Cerebellar cortex (tissue), 1 donor: Measurements from ENCODE around the gene MMS22L.

Source experiments
- DNase-seq: peaks from one replicate; pipeline ENCODE4 v3.0.0-alpha.2; 2015; ENCODE audit warnings: low spot score

The MMS22L gene

DNA sequence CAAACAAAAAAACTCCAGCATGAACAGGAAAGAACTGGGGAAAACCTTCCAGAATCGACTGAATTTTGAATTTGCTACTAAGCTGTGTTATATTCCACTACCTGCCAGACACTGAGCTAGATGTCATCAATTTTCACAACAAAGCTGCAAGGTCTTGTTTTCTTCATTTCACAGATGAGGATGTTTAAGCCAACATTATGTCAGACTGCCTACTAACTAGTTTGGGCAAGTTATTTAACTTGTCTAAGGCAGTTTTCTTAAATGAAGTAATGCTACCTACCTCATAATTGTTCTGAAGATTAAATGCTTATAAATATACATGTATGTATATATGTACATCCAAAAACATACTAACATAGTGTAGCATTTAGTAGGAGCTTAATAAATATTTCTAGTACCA is 144.4 kb downstream of the MMS22L start:
- DNase-seq: no peak

DNA sequence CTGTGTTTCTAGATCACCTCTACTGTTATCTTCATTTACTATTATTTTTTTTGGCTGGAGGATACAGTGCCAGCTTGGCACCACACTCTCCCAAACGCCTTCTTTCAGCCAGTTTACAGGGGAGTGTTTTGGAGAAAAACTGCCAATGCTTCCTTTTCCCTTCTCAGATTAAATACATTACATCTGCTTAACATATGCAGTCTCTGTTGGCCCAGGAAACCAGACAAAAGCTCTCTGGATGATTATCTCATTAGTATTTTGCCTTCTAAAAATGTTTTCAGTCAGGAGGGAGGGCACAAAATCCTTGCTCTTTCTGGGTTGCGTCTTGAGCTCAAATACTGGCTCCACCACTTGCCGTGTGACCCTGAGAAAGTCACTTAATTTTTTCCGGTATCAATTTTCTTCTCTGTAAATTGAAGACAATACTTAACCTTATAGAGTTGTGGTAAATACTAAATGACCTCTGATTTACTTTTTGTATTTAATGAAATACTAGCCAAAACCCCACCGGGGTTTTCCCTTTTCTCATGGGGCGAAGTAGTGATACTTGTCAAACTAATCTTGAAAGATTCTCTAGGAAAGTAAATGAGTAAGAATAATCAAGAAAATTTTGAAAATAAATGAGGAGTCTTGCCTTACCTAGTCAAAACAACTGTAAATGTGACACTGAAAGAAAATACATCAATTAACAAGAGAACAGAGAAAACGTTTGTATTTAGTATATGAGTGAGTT is 146.2 kb downstream of the MMS22L start:
- no peak for DNase-seq

DNA sequence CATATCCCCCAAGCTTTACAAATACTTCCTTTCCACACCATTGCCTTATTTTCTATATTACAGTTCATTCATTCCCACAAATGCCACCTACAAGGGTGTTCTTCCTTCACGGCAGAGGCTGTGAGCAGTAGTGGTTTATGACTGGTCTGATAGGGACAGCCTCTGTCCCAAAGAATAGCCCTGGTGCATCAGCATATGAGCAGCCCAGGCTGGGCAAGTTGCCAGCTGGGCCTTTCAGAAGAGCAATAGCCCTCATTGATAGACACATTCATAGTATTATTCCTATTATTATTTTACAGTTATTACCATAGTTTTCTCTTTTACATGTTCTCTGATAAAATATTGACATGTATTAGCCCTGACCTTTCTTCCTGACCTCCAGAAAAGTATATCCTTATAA is 149.9 kb downstream of the MMS22L start:
- DNase-seq: peak; percentile 8

GRCh38 chr6:97129106-97129505 is 153.9 kb downstream of the MMS22L start:
- no peak for DNase-seq

- DNase-seq: no peak
Measured at GRCh38 chr6:97128507-97128906, 154.5 kb downstream of the MMS22L start.

DNA sequence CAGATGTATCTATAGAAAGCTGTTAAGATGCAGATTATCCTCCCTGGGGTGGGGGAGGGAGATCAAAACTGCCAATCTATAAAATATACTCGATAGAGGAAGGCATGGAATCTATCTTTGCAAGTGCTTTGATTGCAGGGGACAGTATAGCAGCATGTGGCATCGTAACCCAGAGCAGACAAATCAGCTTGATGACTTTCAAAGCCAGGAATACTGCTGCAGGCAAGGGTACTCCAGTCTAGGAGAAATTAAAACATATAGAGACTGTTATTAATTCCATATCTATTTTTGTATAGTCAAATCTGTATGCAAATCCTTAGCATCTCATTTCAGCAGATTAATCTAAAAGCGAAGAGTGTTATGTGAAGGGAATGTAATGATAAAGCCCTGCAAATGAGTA is 159.4 kb downstream of the MMS22L start:
- DNase-seq: no peak

GRCh38 chr6:97123112-97123511 is 159.9 kb downstream of the MMS22L start:
- DNase-seq: no peak

DNA sequence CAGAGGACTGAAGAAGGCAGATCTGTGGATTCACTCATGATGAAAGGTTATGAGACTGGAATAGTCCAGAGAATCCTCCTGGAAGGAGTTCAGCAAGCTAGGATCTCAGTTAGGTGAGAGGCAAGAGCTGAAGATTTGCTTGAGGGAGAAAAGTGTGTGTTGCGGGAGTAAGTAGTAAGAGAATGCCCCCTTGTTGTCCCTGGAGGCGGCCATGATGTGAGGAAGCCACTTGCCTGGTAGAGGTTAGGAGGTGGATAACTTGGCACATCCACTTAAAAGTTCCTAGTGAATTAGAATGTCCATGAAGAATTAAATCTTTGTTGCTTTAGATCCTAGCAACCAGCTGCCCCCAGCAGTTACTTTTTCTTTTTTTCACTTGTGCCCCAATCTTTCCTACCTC is 162.5 kb downstream of the MMS22L start:
- no peak for DNase-seq

- no peak for DNase-seq
Measured at GRCh38 chr6:97114645-97115044, 168.4 kb downstream of the MMS22L start.

- no peak for DNase-seq
Measured at GRCh38 chr6:97113170-97113569, 169.8 kb downstream of the MMS22L start.

DNA sequence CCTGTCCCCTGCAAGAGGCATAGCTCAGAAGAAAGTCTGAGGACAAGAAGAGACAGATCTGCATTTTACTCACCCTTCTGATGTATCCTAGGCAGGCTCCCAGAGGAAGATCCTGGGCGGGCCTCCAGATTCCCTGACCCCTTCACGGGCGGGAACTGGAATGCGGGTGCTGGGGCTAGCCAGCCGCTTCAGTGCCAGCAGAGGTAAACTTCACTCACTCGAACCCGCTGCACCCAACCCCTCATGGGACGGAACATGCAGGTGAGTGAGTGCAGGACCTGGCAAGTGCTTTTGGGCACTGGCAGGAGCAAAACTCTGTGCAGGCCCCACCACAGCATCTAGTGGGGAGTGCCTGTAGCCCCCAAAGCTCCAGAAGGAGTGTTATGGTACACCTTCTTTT is 171.8 kb downstream of the MMS22L start:
- DNase-seq: no peak

DNA sequence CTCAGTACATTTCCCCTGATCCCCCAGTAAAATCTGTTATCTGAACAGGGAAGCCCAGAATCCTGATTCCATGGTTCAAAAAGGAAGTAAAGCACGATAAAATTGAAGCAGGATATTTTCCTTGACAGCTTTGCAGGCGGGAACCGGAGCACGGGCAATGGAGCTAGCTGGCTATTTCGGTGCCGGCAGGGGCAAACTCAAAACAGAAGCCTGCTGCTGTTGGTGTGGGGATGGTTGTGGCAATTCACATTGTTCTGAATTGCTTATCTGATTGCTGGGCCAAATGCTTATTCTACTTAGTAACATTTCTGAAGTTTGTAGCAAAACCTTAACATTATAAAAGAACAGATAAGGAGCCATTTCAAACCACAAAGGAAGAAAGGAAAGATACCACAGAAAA is 172.4 kb downstream of the MMS22L start:
- no peak for DNase-seq

- DNase-seq: no peak
Measured at GRCh38 chr6:97110149-97110548, 172.9 kb downstream of the MMS22L start.

GRCh38 chr6:97109444-97109843 is 173.6 kb downstream of the MMS22L start:
- DNase-seq: no peak

DNA sequence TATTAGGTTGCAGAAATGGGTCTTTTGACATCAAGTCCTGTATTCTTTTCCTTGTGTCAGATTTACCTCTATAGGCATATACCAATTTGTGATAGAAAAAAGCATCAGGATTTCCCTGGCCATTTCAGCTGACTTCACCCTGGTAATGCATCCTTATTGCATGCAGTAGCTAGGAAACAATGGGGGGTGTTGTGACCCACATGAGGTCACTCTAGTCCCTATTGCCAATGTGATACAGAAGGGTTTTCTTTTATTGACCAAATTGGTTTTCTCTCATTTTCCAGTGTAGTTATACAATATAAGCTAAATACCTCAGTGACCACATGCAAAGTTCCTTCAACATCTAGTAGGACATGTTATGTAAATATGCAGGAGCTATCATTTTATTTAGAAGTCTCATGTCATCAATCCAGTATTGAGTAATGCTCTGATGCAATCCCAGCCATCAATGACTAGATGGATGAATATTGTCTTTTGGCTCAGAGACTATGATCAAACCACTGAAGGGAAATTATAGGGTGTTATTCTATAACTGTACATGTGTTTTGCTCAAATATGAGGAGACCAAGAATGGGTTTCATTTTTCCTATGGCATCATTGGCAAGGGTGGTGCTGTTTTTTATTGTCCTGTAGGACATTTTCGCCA is 180.7 kb downstream of the MMS22L start:
- DNase-seq: no peak

- DNase-seq: no peak
Measured at GRCh38 chr6:97100696-97101095, 182.3 kb downstream of the MMS22L start.

DNA sequence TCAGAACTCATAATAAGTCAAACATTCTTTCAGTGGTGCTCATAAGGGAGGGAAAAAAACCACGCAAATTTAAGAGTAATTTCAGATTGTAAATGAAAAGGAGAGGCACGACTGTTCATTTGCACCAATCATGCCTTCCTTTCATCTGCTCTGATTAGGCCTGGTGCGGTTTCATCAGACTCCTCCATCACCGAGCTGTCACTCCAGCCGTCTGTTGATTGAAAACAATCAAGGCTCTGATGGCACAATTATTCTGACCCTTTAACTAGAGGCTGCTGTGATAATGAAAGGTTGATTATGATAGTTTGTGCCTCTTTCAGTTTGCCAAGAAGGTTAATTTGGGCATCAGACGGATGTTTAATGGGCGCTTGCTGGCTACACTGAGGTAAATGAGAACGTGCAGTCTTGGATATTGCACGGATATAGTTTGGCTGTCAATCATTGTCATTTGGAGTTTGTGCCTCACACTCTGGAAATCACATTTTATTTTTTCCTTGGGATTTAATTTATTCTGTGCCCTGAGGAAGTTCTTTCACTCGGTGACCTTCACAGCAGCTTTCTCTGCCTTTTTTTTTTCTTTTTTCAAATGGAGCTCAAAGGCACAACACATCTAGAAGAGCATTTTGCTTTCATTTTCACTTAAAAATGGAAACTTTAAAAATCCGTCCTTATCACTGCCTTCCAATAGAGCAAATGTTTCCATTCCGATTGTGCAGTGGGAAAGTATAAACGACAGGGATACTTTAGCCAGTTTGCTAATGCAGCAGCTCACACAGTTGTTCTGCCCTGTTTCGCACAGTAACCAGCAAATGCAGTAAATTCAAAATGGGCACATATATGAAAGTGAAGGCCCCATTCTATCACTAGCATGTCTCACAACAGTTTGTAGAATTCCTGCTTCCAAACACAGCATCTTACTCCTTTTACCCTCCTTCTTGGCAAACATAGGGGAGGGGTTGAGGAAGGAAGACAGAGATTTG is 185.7 kb downstream of the MMS22L start:
- DNase-seq: no peak

DNA sequence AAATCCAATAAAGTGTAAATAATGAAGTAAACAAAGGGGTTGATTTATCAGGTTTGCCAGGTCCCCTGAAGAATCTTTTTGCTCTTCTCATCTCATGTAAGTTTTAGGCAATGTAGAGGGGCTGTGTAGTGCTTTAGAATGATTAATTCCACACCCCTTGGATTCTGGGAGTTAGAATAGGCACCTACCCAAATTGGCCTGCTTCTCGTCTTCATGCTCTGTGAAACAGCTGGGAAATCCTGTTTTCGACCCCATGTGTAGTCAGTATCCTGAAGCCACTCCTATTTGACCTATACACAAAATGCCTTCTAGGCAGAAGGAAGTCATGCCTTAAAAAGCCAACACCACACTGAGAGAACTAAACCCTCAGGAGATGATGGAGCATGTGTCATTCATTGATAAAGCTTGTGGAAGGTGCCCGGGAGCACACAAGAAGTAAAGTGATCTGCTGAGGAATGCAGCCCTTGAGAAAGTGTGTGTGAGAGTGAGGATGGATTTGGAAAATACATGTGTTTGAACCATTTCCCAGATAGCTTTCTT is 187.6 kb downstream of the MMS22L start:
- no peak for DNase-seq

GRCh38 chr6:97094376-97094775 is 188.6 kb downstream of the MMS22L start:
- no peak for DNase-seq

- no peak for DNase-seq
Measured at GRCh38 chr6:97092673-97093305, 190.2 kb downstream of the MMS22L start.
